Measurements from ENCODE around the gene RGS17. TPM values are rescaled to one million over a fixed set of nuclear protein-coding genes. Genes with fewer than 3 reads are reported as not detected.

The RGS17 gene
- total RNA-seq, 1 donor from 2014 or later = not detected

GRCh38 chr6:153070756-153071155, 60.3 kb downstream of the RGS17 start:
- H3K4me1 ChIP-seq = peaks cover 0 to 4% of the 10 kb centered on the region in 2 donors
- intact Hi-C loops (cut with DNase I) = loop anchor here (5.0 kb wide), 1 partner anchor 42 kb away; no protein-coding TSS in a partner anchor
- no peak for TF ChIP-seq CTCF (IDR thresholded peaks at IDR 0.05)

GRCh38 chr6:153069897-153070296, 61.2 kb downstream of the RGS17 start:
- Histone ChIP-seq H3K4me1 (peaks cover 0 to 4% of the 10 kb centered on the region in 2 donors), H3K36me3 (no peaks in the 10 kb centered on the region), H3K4me3 (no peak overlapping the region), H3K27ac (no peak overlapping the region), H3K9me3 (no peaks in the 10 kb centered on the region), H3K27me3 (no peaks in the 10 kb centered on the region)
- intact Hi-C loops (cut with DNase I) = loop anchor here (5.0 kb wide), 1 partner anchor 42 kb away; no protein-coding TSS in a partner anchor
- TF ChIP-seq CTCF (IDR thresholded peaks at IDR 0.05) = no peak
- DNase-seq (ENCODE audit: low spot score in 2 of 2) = no peak

More at GRCh38 chr6:153070756-153071155, 60.3 kb downstream of the RGS17 start:
- no peaks in the 10 kb centered on the region for H3K27me3 ChIP-seq
- H3K4me3 ChIP-seq = no peak overlapping the region
- DNase-seq (ENCODE audit: low spot score in 2 of 2) = no peak
- no peaks in the 10 kb centered on the region for H3K9me3 ChIP-seq
- no peaks in the 10 kb centered on the region for H3K36me3 ChIP-seq
- H3K27ac ChIP-seq = no peak overlapping the region

DNA sequence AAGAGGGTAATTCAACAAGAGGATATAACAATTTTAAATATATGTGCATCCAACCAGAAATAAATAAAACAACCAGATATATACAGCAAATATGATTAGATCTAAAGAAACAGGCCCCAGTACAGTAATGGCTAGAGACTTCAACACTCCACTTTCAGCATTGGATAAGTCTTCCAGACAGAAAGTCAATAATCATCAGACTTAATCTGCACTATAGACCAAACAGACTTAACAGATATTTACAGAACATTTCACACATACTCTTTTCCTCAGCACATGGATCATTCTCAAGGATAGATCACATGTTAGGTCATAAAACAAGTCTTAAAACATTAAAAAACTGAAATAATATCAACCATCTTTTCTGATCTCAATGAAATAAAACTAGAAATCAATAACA, 65.9 kb downstream of the RGS17 start:
- intact Hi-C loops (cut with DNase I) = no loop called here
- Histone ChIP-seq H3K4me1 (peaks cover 0 to 2% of the 10 kb centered on the region in 2 donors), H3K36me3 (no peaks in the 10 kb centered on the region), H3K9me3 (peaks cover 0 to 9% of the 10 kb centered on the region in 2 donors), H3K27me3 (no peaks in the 10 kb centered on the region), H3K4me3 (no peak overlapping the region), H3K27ac (no peak overlapping the region)
- no peak for TF ChIP-seq CTCF (IDR thresholded peaks at IDR 0.05)
- no peak for DNase-seq (ENCODE audit: low spot score in 2 of 2)

GRCh38 chr6:153063936-153064335, 67.1 kb downstream of the RGS17 start:
- intact Hi-C loops (cut with DNase I) = no loop called here
- no peaks in the 10 kb centered on the region for H3K27me3 ChIP-seq
- no peak for TF ChIP-seq CTCF (IDR thresholded peaks at IDR 0.05)

GRCh38 chr6:153062516-153062915, 68.6 kb downstream of the RGS17 start:
- no peak for DNase-seq (ENCODE audit: low spot score in 2 of 2)
- no peak for TF ChIP-seq CTCF (IDR thresholded peaks at IDR 0.05)
- intact Hi-C loops (cut with DNase I) = no loop called here
- no peaks in the 10 kb centered on the region for H3K36me3 ChIP-seq
- no peaks in the 10 kb centered on the region for H3K27me3 ChIP-seq
- H3K9me3 ChIP-seq = peaks cover 0 to 9% of the 10 kb centered on the region in 2 donors
- peaks cover 0 to 7% of the 10 kb centered on the region in 2 donors for H3K4me1 ChIP-seq
- no peak overlapping the region for H3K27ac ChIP-seq
- H3K4me3 ChIP-seq = no peak overlapping the region

More at GRCh38 chr6:153063936-153064335, 67.1 kb downstream of the RGS17 start:
- peaks cover 0 to 3% of the 10 kb centered on the region in 2 donors for H3K4me1 ChIP-seq
- H3K4me3 ChIP-seq = no peak overlapping the region
- peaks cover 0 to 9% of the 10 kb centered on the region in 2 donors for H3K9me3 ChIP-seq
- no peak overlapping the region for H3K27ac ChIP-seq
- H3K36me3 ChIP-seq = no peaks in the 10 kb centered on the region
- no peak for DNase-seq (ENCODE audit: low spot score in 2 of 2)

DNA sequence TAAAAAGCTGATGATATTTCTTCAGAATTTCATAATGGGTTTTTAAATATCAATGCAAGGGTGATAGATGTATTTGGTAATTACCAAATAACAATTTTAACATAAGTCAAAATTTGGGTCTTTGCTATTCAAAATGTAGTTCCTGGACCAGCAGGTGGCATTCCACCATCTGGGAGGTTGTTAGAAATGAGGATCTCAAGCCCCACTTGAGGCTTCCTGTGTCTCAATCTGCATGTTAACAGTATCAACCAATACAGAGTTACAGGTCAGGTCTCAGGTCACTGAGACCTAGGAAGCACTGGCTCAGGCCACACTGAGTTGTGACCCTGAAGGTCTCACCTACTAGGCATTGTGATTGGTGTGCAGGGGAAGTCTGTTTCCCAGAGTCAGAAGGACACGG, 71.3 kb downstream of the RGS17 start:
- peak in 1 of 3 experiments; percentile 21 for TF ChIP-seq CTCF (IDR thresholded peaks at IDR 0.05)
- Histone ChIP-seq H3K4me1 (peaks cover 0 to 7% of the 10 kb centered on the region in 2 donors), H3K9me3 (peaks cover 0 to 9% of the 10 kb centered on the region in 2 donors), H3K27me3 (no peaks in the 10 kb centered on the region), H3K36me3 (no peaks in the 10 kb centered on the region), H3K4me3 (no peak overlapping the region), H3K27ac (no peak overlapping the region)
- intact Hi-C loops (cut with DNase I) = no loop called here
- DNase-seq (ENCODE audit: low spot score in 2 of 2) = no peak
